HL-60 (cell line): Measurements from ENCODE around the gene ATP8A1.

Experiments used
- DNase-seq, 2 experiments: peaks; one replicate each; pipeline ENCODE4 v3.0.0-alpha.2; 2010 to 2020; ENCODE audit warnings: low read depth in 1 of 2, low spot score in 1 of 2
- H3K27ac ChIP-seq: fragments of 250-450 bp; sonication (Bioruptor Pico); replicated peaks from 2 replicates; pipeline ENCODE4 v1.5.1; 2020; ENCODE audit warnings: mild to moderate bottlenecking, moderate library complexity
- H3K27me3 ChIP-seq: fragments of 250-450 bp; sonication (Bioruptor Pico); 2 replicates; pipeline ENCODE4 v1.5.1; 2021; ENCODE audit warnings: mild to moderate bottlenecking, moderate library complexity; ENCODE audit not compliant: insufficient read depth, poor library complexity, severe bottlenecking
- H3K4me3 ChIP-seq: replicated peaks from 2 replicates; pipeline ENCODE4 v1.5.1; 2011; ENCODE audit warnings: mild to moderate bottlenecking, control low read depth, low read length; ENCODE audit not compliant: insufficient read depth
- GABPA ChIP-seq: IDR thresholded peaks from 2 replicates; pipeline ENCODE4 v1.6.1; 2012; ENCODE audit warnings: low read depth
- POLR2AphosphoS5 ChIP-seq: IDR thresholded peaks from 2 replicates; pipeline ENCODE4 v1.6.1; 2012; ENCODE audit warnings: low read depth
- REST ChIP-seq: IDR thresholded peaks from 2 replicates; pipeline ENCODE4 v1.6.1; 2012; ENCODE audit warnings: low read depth; ENCODE audit not compliant: insufficient replicate concordance
- SPI1 ChIP-seq: IDR thresholded peaks from 2 replicates; pipeline ENCODE4 v1.6.1; 2012; ENCODE audit warnings: low read depth, mild to moderate bottlenecking, borderline replicate concordance
- TF ChIP-seq, protein P1 (sequence below): IDR thresholded peaks from one replicate; pipeline ENCODE4 v1.5.1; 2011; ENCODE audit warnings: low read length, control low read depth, inconsistent platforms; ENCODE audit not compliant: insufficient read depth

The ATP8A1 gene

DNA sequence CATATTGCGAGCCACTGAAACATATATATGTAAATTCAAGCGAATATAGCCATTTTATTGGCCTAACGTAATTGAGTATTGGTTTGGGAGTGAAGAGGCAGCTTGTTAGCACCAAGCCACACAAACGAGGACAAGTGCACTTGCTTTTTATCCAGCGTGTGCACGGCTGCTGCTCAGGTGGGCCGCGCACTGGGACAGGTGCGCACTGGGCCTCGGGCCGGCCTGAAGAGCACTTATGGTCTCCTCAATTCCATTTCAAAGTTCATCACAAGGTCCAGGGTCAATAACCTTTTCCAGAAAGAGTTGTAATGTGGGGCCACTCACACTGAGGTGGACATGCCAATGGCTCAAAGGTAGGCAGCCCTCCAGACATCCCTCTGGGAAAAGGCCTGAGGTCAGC lies 95.9 kb downstream of the ATP8A1 start:
- no peaks in the 10 kb centered on the region for H3K27me3 ChIP-seq
- TF ChIP-seq REST (no peak), POLR2AphosphoS5 (no peak), SPI1 (no peak), GABPA (no peak)
- TF ChIP-seq, protein P1, sequence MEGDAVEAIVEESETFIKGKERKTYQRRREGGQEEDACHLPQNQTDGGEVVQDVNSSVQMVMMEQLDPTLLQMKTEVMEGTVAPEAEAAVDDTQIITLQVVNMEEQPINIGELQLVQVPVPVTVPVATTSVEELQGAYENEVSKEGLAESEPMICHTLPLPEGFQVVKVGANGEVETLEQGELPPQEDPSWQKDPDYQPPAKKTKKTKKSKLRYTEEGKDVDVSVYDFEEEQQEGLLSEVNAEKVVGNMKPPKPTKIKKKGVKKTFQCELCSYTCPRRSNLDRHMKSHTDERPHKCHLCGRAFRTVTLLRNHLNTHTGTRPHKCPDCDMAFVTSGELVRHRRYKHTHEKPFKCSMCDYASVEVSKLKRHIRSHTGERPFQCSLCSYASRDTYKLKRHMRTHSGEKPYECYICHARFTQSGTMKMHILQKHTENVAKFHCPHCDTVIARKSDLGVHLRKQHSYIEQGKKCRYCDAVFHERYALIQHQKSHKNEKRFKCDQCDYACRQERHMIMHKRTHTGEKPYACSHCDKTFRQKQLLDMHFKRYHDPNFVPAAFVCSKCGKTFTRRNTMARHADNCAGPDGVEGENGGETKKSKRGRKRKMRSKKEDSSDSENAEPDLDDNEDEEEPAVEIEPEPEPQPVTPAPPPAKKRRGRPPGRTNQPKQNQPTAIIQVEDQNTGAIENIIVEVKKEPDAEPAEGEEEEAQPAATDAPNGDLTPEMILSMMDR = no peak
- no peak for DNase-seq
- no peak overlapping the region for H3K27ac ChIP-seq
- no peak overlapping the region for H3K4me3 ChIP-seq

DNA sequence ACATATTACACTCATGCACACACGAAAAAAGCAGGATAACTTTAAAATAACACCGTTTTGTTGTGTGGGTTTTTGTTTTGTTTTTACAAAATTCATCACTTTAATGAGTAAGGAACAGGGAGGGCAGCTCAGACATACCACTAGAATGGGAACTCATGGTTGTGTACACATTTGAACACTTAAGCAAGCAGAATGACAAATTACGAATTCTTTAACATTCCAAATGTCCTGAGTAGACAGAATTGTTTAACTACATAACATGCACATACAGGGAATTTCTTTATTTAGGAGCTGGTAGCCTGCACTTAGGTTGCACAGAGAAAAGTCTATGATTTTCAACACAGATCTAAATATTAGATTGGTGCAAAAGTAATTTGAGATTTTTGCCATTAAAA lies 96.4 kb downstream of the ATP8A1 start:
- Histone ChIP-seq H3K27me3 (no peaks in the 10 kb centered on the region), H3K27ac (no peak overlapping the region), H3K4me3 (no peak overlapping the region)
- TF ChIP-seq REST = no peak
- no peak for TF ChIP-seq GABPA
- TF ChIP-seq, protein P1 = no peak
- DNase-seq = no peak

DNA sequence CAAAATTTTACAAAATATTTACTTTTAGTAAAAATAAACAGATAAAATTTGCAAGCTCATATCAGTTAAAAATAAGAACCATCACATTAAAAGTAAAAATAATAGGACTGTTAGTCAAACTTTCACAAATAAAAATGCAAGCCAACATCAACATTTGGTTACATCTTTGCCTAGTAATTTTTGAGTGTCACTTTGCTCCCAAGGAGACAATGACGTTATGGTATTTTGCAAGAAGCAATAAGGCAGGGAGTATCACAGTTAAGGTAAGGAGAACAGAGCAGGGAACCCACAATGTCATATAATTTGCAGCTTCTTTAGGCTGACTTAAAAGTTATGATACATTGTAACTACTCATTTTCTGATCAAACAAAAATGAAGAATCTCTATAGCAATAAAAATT lies 98.7 kb downstream of the ATP8A1 start:
- TF ChIP-seq POLR2AphosphoS5 = no peak
- TF ChIP-seq GABPA = no peak
- H3K27ac ChIP-seq = no peak overlapping the region
- H3K27me3 ChIP-seq = no peaks in the 10 kb centered on the region
- no peak overlapping the region for H3K4me3 ChIP-seq
- no peak for DNase-seq

GRCh38 chr4:42555828-42556227 lies 101.1 kb downstream of the ATP8A1 start:
- DNase-seq = no peak
- H3K4me3 ChIP-seq = no peak overlapping the region
- no peaks in the 10 kb centered on the region for H3K27me3 ChIP-seq
- TF ChIP-seq SPI1 (no peak), GABPA (no peak), REST (no peak), POLR2AphosphoS5 (no peak)
- TF ChIP-seq, protein P1 = no peak
- H3K27ac ChIP-seq = no peak overlapping the region
